Activated naive CD4-positive, alpha-beta T cell treated with anti-CD3 and anti-CD28 coated beads, Interleukin-2, amount 50 U/mL, for 72 hours (primary cell): Measurements from ENCODE around the gene ZNF219. TPM values are rescaled to one million over a fixed set of nuclear protein-coding genes. Genes with fewer than 3 reads are reported as not detected.

ENCODE experiments used
- ATAC-seq, 2 donors: fragments of 150-1000 bp; cut with Tn5 transposase; 2 replicates each; pipeline ENCODE4 v1.10.0; 2021; ENCODE audit warnings: mild to moderate bottlenecking in 2 of 2, moderate library complexity in 2 of 2
- DNase-seq, 2 donors: peaks; one replicate each; pipeline ENCODE4 v3.0.0; 2021 to 2022; ENCODE audit warnings: low spot score in 2 of 2
- H3K27ac Mint-ChIP-seq, 2 donors: one replicate each; pipeline ENCODE4 v1.8.0; 2022; ENCODE audit warnings: mild to moderate bottlenecking in 2 of 2, mixed read lengths in 2 of 2
- H3K36me3 Mint-ChIP-seq, 2 donors: one replicate each; pipeline ENCODE4 v1.8.0; 2022; ENCODE audit warnings: mixed read lengths in 2 of 2
- H3K9me3 Mint-ChIP-seq, 2 donors: one replicate each; pipeline ENCODE4 v1.8.0; 2022; ENCODE audit warnings: mixed read lengths in 2 of 2
- total RNA-seq, 2 donors: library from RNA; stranded (reverse); gene quantifications; one replicate each; pipeline ENCODE4 v1.2.3, GENCODE V29; 2022

ZNF219 gene
- total RNA-seq, 2 donors from 2014 or later, result 10.0 to 21.9 TPM

DNA sequence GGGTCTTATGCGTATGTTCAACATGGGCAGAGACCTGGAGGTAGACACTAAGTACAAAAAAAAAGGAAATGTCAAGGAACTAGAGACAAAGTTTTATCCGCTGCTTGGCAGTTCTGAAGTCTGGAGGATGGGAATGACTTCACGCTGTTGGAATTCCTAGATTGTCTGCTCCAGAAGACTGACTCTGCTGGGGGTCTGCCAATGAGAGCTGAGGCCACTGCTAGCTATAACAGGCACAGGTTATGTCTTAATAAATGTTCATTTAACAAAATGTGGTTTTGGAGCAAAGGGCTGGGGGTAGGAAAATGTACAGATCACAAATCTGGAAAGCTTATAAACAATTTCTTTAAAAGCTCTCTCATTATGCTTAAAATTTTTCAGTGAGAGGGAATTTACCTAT lies 35.0 kb downstream of the ZNF219 start:
- no peaks in the 10 kb centered on the region for H3K9me3 Mint-ChIP-seq

DNA sequence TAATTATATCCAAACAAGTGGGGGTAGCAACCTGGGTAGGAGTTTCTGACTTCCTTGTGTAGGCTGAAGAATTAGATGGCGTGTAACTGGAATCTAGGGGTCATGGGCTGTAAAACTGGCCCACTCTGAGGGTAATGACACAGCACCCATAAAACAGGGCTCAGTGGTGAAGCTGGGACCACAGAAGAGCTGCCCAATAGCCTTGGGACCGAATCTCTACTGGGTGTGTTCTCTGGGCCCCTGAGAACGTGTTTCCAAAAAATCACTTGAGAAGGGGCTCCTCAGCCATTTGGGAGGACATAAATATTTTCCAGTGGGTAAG lies 37.1 kb downstream of the ZNF219 start:
- no peak for DNase-seq
- no peak overlapping the region for H3K27ac Mint-ChIP-seq
- no peak for ATAC-seq
- H3K36me3 Mint-ChIP-seq, result no peaks in the 10 kb centered on the region
- H3K9me3 Mint-ChIP-seq, result no peaks in the 10 kb centered on the region

More for the DNA sequence above, 35.0 kb downstream of the ZNF219 start:
- ATAC-seq, result no peak
- Mint-ChIP-seq H3K27ac (no peak overlapping the region), H3K36me3 (no peaks in the 10 kb centered on the region)
- no peak for DNase-seq

DNA sequence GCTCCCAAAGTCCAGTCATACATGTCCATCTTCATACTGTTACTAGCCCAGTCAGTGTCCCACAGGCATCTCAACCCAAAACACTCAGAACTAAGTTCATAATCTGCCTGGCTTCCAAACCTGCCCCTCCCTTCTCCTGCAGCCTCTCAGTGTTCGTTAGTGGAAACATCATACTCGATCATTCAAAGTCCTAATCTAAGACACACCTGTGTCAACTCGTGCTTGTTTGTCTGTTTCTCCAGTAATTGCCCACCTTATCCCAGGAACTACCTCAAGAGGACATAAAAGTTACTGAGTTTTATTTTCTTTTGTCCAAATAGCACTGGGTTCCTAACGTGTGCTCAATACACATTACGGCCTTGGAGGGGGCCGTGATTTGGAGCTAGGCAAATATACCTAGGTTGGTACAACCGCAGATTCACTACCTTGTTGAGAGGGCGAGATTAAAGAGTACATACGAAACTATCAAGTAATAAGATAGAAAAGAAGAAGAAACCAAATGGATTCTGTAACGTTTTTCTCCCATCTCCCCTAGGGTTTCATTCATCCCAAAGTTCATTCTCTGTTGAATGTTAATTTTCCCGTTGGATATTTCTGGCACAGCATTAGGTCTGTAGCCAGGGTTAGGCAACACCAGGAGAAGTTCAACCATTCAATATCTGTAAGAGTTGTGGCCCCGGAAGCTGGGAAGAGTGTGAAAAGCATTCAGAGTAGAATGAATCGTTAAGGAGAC lies 37.7 kb downstream of the ZNF219 start:
- ATAC-seq (no peak), DNase-seq (no peak)
- Mint-ChIP-seq H3K36me3 (no peaks in the 10 kb centered on the region), H3K27ac (no peak overlapping the region), H3K9me3 (no peaks in the 10 kb centered on the region)

- Mint-ChIP-seq H3K27ac (no peak overlapping the region), H3K9me3 (no peaks in the 10 kb centered on the region), H3K36me3 (no peaks in the 10 kb centered on the region)
- DNase-seq (no peak), ATAC-seq (no peak)
These were observed 38.4 kb downstream of the ZNF219 start for GRCh38 chr14:21059842-21060613.

DNA sequence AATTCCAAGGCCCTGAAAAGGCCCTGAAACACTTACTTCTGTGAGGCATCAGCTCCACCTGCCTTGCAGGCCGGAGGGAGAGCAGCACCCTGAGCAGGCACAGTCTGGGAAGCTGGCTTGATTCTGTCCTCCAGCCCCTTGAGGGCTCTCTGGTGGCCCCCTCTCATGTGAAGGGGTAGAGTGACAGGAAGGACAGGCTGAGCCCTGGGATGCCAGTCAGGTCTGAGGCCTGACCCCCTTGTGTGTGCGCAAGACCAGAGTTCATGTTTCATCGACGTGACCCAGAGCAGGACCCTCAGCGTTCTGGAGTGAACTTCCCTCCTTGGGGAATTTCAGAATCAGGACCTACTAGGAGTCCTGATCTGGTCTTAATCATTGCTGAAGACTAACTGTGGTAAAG lies 39.6 kb downstream of the ZNF219 start:
- no peak for ATAC-seq
- H3K36me3 Mint-ChIP-seq, result no peaks in the 10 kb centered on the region

DNA sequence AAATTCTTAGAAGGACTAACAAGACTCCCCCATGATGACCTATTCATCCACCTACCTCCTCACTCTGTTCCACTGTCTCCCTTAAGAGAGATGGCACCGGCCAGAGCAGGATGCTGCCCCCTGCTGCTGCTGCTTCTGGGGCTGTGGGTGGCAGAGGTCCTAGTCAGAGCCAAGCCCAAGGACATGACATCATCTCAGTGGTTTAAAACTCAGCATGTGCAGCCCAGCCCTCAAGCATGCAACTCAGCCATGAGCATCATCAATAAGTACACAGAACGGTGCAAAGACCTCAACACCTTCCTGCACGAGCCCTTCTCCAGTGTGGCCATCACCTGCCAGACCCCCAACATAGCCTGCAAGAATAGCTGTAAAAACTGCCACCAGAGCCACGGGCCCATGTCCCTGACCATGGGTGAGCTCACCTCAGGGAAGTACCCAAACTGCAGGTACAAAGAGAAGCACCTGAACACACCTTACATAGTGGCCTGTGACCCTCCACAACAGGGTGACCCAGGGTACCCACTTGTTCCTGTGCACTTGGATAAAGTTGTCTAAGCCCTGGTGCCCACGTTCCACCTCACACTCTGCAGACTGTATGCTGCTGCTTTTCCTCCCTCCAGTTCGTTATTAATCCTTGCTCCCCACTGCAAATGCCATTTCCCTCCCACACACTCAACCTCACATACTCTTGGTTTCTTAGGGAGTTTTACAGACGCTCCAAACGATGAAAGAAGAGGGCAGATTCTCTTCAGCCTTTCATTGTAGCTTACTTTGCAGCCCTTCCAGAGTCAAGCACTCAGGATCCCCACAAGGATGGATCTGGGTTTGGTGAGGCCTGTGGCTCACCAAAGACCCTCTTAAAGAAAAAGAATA lies 40.4 kb downstream of the ZNF219 start, which contains the start of gene RNASE8:
Gene RNASE8, plus strand, starts transcription at position 20 of the 873 bp plus-strand sequence. Its CDS starts 71 bp downstream, at position 91.
- ATAC-seq (peak; percentile 36 to 38), DNase-seq (no peak)
- no peak within 1 kb of the TSS for H3K27ac Mint-ChIP-seq
- no peaks in the 10 kb centered on the region for H3K36me3 Mint-ChIP-seq
- H3K9me3 Mint-ChIP-seq, result no peaks in the 10 kb centered on the region

More for the DNA sequence above, 39.6 kb downstream of the ZNF219 start:
- DNase-seq, result no peak
- no peaks in the 10 kb centered on the region for H3K9me3 Mint-ChIP-seq
- no peak overlapping the region for H3K27ac Mint-ChIP-seq

- no peaks in the 10 kb centered on the region for H3K36me3 Mint-ChIP-seq
- no peaks in the 10 kb centered on the region for H3K9me3 Mint-ChIP-seq
- ATAC-seq (no peak), DNase-seq (no peak)
- H3K27ac Mint-ChIP-seq, result no peak overlapping the region
These were observed 41.8 kb downstream of the ZNF219 start for GRCh38 chr14:21056520-21057163.

- DNase-seq (no peak), ATAC-seq (no peak)
- Mint-ChIP-seq H3K27ac (no peak overlapping the region), H3K9me3 (no peaks in the 10 kb centered on the region), H3K36me3 (no peaks in the 10 kb centered on the region)
These were observed 42.9 kb downstream of the ZNF219 start for GRCh38 chr14:21055432-21056117.

GRCh38 chr14:21054768-21055145 lies 43.7 kb downstream of the ZNF219 start:
- ATAC-seq (no peak), DNase-seq (no peak)
- no peaks in the 10 kb centered on the region for H3K9me3 Mint-ChIP-seq
- no peaks in the 10 kb centered on the region for H3K36me3 Mint-ChIP-seq
- no peak overlapping the region for H3K27ac Mint-ChIP-seq

- no peak for DNase-seq
- H3K27ac Mint-ChIP-seq, result no peak overlapping the region
These were observed 44.2 kb downstream of the ZNF219 start for GRCh38 chr14:21054123-21054767.

DNA sequence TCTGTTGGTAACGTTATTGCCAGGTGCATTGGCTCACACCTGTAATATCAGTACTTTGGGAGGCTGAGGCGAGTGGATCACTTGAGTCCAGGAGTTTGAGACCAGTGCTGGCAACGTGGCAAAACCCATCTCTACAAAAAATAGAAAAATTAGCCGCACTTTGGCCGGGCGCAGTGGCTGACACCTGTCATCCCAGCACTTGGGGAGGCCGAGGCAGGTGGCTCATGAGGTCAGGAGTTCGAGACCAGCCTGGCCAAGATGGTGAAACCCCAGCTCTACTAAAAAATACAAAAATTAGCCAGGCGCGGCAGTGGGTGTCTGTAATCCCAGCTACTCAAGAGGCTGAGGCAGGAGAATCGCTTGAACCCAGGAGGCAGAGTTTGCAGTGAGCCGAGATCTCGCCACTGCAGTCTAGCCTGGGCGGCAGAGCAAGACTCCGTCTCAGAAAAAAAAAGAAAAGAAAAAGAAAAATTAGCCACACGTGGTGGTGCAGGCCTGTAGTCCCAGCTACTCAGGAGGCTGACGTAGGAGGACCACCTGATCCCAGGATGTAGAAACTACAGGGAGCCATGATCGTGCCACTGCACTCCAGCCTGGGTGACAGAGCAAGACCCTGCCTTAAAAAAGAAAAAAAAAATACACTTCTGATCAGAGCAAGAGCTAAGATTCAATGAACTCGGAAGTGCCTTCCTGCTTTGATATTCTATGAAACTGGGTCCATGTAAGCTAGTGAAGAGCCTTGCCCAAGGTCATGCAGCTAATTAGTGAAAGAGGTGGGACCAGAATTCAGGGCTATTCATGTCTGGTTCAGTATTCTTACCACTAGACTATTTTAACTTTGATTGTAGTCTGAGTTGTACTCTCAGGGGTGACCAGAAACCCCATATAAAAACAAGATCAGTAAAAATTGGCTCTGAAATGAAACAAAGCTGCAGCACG lies 45.0 kb downstream of the ZNF219 start:
- Mint-ChIP-seq H3K36me3 (no peaks in the 10 kb centered on the region), H3K9me3 (no peaks in the 10 kb centered on the region), H3K27ac (no peak overlapping the region)
- ATAC-seq (no peak), DNase-seq (no peak)

More at GRCh38 chr14:21054123-21054767, 44.2 kb downstream of the ZNF219 start:
- Mint-ChIP-seq H3K36me3 (no peaks in the 10 kb centered on the region), H3K9me3 (no peaks in the 10 kb centered on the region)
- peak; percentile 41 to 50 for ATAC-seq

DNA sequence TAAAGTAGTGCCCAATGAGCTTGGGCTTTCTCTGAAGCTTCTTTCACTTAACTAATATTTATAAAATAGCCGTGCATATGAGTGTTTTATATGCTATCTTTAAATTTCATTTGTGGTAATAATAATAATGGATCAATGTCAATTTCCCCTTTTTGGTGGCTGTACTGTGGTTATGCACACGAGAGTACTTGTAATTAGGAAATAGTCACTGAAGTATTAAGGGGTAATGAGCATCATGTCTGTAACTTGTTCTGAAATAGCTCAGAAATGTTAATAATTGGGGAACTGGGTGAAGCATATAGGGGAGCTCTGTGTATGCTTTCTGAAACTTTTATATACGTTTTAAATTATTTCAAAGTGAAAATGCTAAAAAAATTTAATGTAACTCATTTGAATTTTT lies 47.9 kb downstream of the ZNF219 start:
- ATAC-seq (no peak), DNase-seq (no peak)
- H3K36me3 Mint-ChIP-seq, result no peaks in the 10 kb centered on the region
- H3K27ac Mint-ChIP-seq, result no peak overlapping the region
- H3K9me3 Mint-ChIP-seq, result no peaks in the 10 kb centered on the region

GRCh38 chr14:21049271-21049673 lies 49.2 kb downstream of the ZNF219 start:
- no peaks in the 10 kb centered on the region for H3K9me3 Mint-ChIP-seq
- H3K27ac Mint-ChIP-seq, result no peak overlapping the region
- no peak for ATAC-seq
- DNase-seq, result no peak
- H3K36me3 Mint-ChIP-seq, result no peaks in the 10 kb centered on the region

GRCh38 chr14:21048638-21049037 lies 49.8 kb downstream of the ZNF219 start:
- H3K27ac Mint-ChIP-seq, result no peak overlapping the region
- ATAC-seq (no peak), DNase-seq (no peak)
- no peaks in the 10 kb centered on the region for H3K36me3 Mint-ChIP-seq
- H3K9me3 Mint-ChIP-seq, result no peaks in the 10 kb centered on the region

- DNase-seq (no peak), ATAC-seq (no peak)
- Mint-ChIP-seq H3K36me3 (no peaks in the 10 kb centered on the region), H3K9me3 (no peaks in the 10 kb centered on the region), H3K27ac (no peak overlapping the region)
These were observed 51.1 kb downstream of the ZNF219 start for GRCh38 chr14:21047378-21047781.
